Thyroid gland (tissue), 4 donors: ENCODE measurements around the gene VWF. TPM values are rescaled to one million over a fixed set of nuclear protein-coding genes. Genes with fewer than 3 reads are reported as not detected.

ENCODE experiments used
- DNase-seq, 2 donors: peaks; one replicate each; pipeline ENCODE4 v3.0.0-alpha.2; 2019
- H3K27ac ChIP-seq, 3 donors: fragments of 200-600 bp; sonication (generic); 1 replicate in 2 of 3; 2 replicates in 1 of 3; pipeline ENCODE4 v1.5.1; 2016 to 2019; ENCODE audit warnings: mild to moderate bottlenecking in 1 of 3, moderate library complexity in 1 of 3
- H3K27me3 ChIP-seq: fragments of 200-600 bp; sonication (generic); one replicate; pipeline ENCODE4 v1.5.1; 2019
- H3K36me3 ChIP-seq, 2 donors: fragments of 200-600 bp; sonication (generic); one replicate each; pipeline ENCODE4 v1.5.1; 2016 to 2019
- H3K4me1 ChIP-seq, 2 donors: fragments of 200-600 bp; sonication (generic); one replicate each; pipeline ENCODE4 v1.5.1; 2017 to 2019
- H3K4me3 ChIP-seq, 3 donors: fragments of 200-600 bp; sonication (generic); replicated peaks in 1 of 3; 1 replicate in 2 of 3; 2 replicates in 1 of 3; pipeline ENCODE4 v1.5.1; 2016; ENCODE audit warnings: mild to moderate bottlenecking in 1 of 3
- H3K9me3 ChIP-seq: fragments of 200-600 bp; sonication (generic); one replicate; pipeline ENCODE4 v1.5.1; 2017
- POLR2A ChIP-seq, 2 donors: fragments of 450-650 bp; IDR thresholded peaks; one replicate each; pipeline ENCODE4 v1.6.1; 2017; ENCODE audit warnings: antibody characterized with exemption in 2 of 2, mild to moderate bottlenecking in 2 of 2, moderate library complexity in 1 of 2
- WGBS, 2 donors: methylation state at CpG; one replicate each; pipeline ENCODE4 v1.1.5; 2017; 5-methylcytosine and 5-hydroxymethylcytosine counted together
- intact Hi-C: fragments of 100-400 bp; cut with DNase I; formaldehyde crosslinking; loops from one replicate; pipeline ENCODE4 v1.15.1; 2023
- small RNA-seq: library from RNA; depleted of rRNA; stranded (forward); fragments of <200 nt; gene quantifications from one replicate; pipeline ENCODE3, GENCODE V24; 2016
- total RNA-seq, 4 donors: library from RNA; depleted of rRNA; stranded (reverse); fragments of >200 nt; gene quantifications; one replicate each; pipeline ENCODE4 v1.2.3, GENCODE V29; 2016
- TF ChIP-seq, protein P1 (sequence below), 6 experiments: fragments of 200-600 bp in 3 of 6; fragments of 450-650 bp in 3 of 6; sonication (generic) in 3 of 6; IDR thresholded peaks; one replicate each; pipeline ENCODE4 v1.5.1; 2016 to 2019; ENCODE audit warnings: antibody characterized with exemption in 6 of 6, mild to moderate bottlenecking in 2 of 6, inconsistent platforms in 1 of 6, moderate library complexity in 1 of 6

VWF gene
- total RNA-seq, 4 donors from 2014 or later = 54.3 to 169 (median 98.5) TPM

DNA sequence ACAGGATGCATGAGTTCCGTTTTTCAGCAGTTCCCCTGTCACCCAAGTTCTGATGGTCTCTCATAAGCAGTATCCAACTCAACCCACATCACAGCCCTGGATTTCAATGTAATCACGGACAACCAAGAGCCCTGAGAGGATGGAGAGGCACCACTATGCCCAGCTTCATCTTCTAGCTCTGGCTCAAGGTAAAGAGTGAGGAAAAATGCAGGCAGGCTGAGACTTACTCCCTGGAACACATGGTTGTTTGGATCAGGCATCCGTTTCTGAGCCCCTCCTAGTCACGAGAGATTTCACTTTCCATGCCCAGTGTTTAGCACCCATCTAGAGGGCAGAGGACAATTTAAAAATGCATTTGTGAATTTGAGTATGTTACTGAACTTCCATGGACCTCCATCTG, 224.4 kb downstream of the VWF start:
- H3K4me1 ChIP-seq = no peaks in the 10 kb centered on the region
- no peaks in the 10 kb centered on the region for H3K9me3 ChIP-seq
- TF ChIP-seq, protein P1, sequence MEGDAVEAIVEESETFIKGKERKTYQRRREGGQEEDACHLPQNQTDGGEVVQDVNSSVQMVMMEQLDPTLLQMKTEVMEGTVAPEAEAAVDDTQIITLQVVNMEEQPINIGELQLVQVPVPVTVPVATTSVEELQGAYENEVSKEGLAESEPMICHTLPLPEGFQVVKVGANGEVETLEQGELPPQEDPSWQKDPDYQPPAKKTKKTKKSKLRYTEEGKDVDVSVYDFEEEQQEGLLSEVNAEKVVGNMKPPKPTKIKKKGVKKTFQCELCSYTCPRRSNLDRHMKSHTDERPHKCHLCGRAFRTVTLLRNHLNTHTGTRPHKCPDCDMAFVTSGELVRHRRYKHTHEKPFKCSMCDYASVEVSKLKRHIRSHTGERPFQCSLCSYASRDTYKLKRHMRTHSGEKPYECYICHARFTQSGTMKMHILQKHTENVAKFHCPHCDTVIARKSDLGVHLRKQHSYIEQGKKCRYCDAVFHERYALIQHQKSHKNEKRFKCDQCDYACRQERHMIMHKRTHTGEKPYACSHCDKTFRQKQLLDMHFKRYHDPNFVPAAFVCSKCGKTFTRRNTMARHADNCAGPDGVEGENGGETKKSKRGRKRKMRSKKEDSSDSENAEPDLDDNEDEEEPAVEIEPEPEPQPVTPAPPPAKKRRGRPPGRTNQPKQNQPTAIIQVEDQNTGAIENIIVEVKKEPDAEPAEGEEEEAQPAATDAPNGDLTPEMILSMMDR (IDR thresholded peaks at IDR 0.05) = no peak
- no peak for TF ChIP-seq POLR2A (IDR thresholded peaks at IDR 0.05)
- H3K27me3 ChIP-seq = no peaks in the 10 kb centered on the region
- H3K27ac ChIP-seq = no peak overlapping the region
- H3K4me3 ChIP-seq = no peak overlapping the region
- no peak for DNase-seq
- no peaks in the 10 kb centered on the region for H3K36me3 ChIP-seq
- WGBS, 2 donors = 66 to 71% methylated on average over 4 of the region's 4 CpGs
- intact Hi-C loops = no loop called here

DNA sequence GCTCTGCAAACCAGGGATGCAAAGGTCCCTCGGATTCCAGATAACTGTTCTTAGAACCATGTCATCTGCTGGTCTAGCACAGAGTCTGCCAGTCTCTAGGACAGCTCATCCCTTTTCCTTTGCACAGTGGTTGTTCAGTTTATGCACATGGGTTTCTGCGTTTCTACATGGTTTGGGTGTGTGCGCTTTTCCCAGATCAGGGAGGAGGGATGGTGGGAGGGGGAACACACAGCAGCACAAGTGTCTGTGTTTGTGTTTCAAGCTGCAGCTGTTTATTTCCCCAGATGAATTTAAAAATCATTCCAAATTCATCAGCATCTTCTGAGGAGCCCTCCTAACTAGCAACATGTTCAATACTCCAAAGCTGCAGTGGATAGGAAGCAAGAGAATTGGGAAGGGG, 224.8 kb downstream of the VWF start:
- Histone ChIP-seq H3K9me3 (no peaks in the 10 kb centered on the region), H3K27ac (no peak overlapping the region), H3K36me3 (no peaks in the 10 kb centered on the region), H3K4me3 (no peak overlapping the region), H3K4me1 (no peaks in the 10 kb centered on the region), H3K27me3 (no peaks in the 10 kb centered on the region)
- intact Hi-C loops = no loop called here
- DNase-seq = no peak
- no peak for TF ChIP-seq POLR2A (IDR thresholded peaks at IDR 0.05)
- TF ChIP-seq, protein P1 (IDR thresholded peaks at IDR 0.05) = no peak
- 86 to 92% methylated on average over 3 of the region's 3 CpGs for WGBS, 2 donors

DNA sequence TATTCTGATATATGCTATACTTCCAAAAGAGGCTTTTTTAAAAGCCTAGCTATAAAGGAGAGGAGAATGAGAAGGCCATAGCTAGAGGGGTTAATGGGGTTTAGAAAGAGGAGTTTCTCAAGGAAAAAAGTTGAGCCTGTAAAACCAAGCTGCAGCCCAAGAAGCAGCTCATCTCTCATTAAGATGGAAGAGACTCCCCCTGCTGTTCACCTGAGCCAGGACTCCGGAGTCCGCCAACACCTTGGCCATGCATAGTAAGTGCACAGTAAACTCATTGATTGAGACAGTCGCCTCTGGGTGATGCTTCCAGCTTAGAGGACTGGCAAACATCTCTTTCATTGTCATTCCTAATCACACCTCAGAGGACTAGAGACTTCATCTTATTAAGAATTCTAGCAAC, 225.6 kb downstream of the VWF start:
- intact Hi-C loops = no loop called here
- Histone ChIP-seq H3K36me3 (no peaks in the 10 kb centered on the region), H3K4me1 (no peaks in the 10 kb centered on the region), H3K9me3 (no peaks in the 10 kb centered on the region), H3K27ac (no peak overlapping the region), H3K4me3 (no peak overlapping the region), H3K27me3 (no peaks in the 10 kb centered on the region)
- no peak for DNase-seq
- TF ChIP-seq POLR2A (IDR thresholded peaks at IDR 0.05) = no peak
- 79 to 83% methylated on average over 3 of the region's 3 CpGs for WGBS, 2 donors

Small RNAs within 50 kb of the gene (small RNA-seq; reads per million reads assigned to genes)
- not detected for gene RN7SL69P

Other genes starting within 250 kb of the VWF start
- 1 to 10 TPM in 3 of 4 donors, under 1 TPM in 1; 0.78 to 7.0 (median 2.2) TPM for gene ANO2, start 179.4 kb downstream of the VWF start, total RNA-seq
- 100 to 1,000 TPM; 367 to 494 (median 375) TPM for gene CD9, start 75.7 kb upstream of the VWF start, total RNA-seq
- gene PLEKHG6, start 186.0 kb upstream of the VWF start, total RNA-seq = 100 to 1,000 TPM in 1 of 4 donors, 10 to 100 TPM in 1, 1 to 10 TPM in 2; 4.0 to 325 (median 14.1) TPM
- gene TNFRSF1A, start 217.4 kb upstream of the VWF start, total RNA-seq = 100 to 1,000 TPM; 131 to 185 (median 150) TPM